ENCODE measurements around the gene MRPL52.
A peak's percentile ranks its signal among the peaks of the same experiment; 100 is the strongest.
"Not testable (repeated sequence)": the region's sequence is repeated elsewhere in the genome, so short reads cannot be mapped to it uniquely, and the experiment has no call there.

The MRPL52 gene

DNA sequence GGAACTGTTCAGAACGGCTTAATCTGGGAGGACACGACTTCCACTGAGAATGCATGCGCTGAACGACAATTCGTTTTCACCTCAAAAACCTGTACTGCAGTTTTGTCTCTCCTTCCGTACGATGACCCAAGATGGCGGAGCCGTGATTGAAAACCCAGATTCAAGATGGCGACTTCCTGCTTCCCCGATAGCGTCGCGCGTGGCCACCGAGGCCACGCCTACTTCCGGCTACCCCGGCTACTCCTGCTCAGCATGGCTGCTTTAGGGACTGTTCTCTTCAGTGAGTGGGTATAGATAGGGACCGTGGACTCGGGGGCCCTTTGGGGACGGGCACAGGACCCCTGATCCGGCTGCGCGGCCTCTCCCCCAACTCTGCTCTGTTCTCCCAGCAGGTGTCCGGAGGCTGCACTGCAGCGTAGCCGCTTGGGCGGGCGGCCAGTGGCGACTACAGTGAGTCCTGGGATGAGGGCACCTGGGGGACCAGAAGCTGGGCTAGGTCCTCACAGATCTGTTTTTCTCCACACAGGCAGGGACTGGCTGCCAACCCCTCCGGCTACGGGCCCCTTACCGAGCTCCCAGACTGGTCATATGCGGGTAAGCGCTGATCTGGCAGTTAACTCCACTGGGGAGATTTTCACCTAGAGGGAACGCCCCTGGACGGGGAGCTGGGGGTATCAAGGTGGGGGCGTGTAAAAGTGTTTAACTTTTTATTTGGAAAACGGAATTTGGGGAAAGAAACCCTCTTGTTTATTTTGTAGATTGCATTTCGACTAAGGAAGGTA lies at the start of gene MRPL52:
Gene MRPL52 (plus strand): TSS at position 227 of the 782 bp plus-strand sequence. CDS start 26 bp downstream, at position 253.
- peak; percentile 86 to 89 for DNase-seq

DNA sequence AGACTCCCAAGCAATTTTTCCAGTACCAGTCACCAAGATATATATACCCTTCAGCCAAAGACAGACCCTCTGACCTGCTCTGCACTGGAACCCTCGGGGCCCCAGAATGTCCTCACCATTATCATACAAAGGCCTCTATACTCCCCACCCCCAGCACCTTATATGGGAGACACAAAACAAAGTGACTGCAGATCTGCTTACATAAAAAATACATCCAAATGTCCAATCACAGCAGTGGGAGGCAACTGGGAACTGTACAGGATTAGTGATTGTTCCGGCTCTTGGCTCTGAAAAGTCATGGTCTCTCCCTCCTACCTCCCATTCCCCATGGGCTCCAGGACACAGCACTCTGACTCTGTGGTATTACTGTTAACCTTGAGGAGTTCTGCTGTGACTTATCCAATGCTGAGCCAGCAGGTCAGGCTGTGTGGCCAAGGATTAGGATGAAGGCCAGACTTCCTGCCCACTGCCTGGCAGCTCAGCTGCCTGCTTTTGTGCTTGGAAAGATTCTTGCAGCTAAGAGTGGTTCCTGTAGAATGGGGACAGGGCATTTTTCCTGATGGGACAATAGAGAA lies 49.5 kb upstream of the MRPL52 start:
- no peak for DNase-seq

DNA sequence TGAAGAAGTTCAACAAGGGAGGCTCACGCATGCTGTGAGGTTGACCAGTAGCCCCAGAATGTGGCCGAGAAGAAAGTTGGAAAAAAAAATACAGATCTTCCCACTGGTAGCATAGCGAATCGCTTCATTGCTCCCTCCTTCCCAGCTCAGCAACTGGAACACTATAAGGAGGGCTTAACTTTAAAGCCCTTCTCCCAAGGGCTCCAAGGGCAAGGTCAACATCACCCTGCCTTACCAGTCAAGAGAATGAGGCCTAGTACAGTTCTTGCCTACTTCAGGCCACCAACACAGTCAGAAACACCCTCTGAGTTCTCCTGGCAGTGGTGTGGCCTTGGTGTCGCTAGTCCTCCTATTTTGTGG lies 48.8 kb upstream of the MRPL52 start:
- DNase-seq = no peak

DNA sequence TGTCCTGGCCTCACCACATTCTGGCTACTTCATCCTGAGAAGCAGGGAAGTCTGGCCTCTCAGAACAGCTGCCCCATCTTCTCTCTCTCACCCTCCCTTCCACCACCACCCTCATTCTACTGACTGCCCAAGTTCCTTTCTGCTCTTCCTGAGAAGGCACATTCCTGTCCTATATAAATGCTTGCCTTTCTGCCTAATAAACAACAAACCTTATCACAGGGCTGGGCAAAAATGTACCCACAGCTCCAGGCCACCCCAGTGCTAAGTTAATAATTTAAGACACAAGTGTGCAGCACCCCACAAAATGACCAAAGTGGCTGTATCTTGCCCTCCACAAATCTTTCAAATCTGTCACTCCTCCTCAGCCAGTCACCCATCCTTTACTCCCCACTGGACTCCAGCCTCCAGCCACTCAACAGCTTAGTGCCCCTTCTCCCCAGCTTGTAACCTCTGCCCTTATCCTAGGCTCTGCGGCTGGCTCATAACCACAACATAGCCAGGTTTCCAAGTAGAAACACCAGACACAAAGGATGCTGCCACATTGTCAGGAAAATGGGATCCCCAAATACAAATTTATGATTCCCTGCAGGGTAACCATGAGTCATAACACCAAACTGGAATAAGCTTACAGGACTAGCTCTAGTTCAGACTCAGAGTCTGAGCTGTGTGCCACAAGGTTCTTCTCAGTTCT lies 48.2 kb upstream of the MRPL52 start:
- DNase-seq = no peak

GRCh38 chr14:22786685-22787084 lies 43.0 kb upstream of the MRPL52 start:
- DNase-seq = no peak

DNA sequence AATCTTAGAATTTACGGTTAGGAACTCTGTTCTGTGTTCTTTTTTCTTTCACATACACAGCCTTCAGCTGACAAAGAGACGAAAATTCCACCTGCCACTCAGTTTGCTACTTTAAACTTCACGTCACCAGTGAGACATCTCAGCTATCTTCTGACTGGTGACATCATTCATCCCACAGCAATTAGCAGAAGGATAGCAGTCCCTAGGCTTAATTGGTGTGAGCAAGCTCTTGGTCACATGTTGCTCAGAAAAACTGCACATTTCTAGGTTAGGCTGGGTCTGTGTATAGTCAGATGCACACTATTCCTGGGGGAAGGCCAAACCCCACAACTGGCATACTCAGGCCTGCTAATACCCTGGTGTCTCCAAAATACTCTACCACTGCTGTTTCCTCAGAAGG lies 38.4 kb upstream of the MRPL52 start:
- DNase-seq = no peak

DNA sequence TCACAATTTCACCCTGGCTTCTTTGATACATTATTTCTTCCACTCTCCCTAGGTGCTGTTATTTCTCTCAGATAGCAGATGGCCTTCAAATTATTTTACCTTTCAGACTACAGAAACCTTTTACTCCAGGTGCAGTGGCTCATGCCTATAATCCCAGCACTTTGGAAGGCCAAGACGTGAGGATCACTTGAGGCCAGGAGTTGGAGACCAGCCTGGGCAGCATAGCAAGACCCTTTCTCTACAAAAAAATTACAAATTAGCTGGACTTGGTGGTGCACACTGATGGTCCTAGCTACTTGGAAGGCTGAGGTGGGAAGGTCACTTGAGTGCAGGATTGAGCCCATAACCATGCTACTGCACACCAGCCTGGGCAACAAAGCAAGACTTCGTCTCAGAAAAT lies 37.5 kb upstream of the MRPL52 start:
- no peak for DNase-seq

- DNase-seq = not testable (repeated sequence)
Observed at GRCh38 chr14:22793550-22793949, 36.1 kb upstream of the MRPL52 start.

GRCh38 chr14:22793976-22794375 lies 35.7 kb upstream of the MRPL52 start:
- DNase-seq = no peak

- no peak for DNase-seq
Observed at GRCh38 chr14:22794551-22794951, 35.1 kb upstream of the MRPL52 start.

DNA sequence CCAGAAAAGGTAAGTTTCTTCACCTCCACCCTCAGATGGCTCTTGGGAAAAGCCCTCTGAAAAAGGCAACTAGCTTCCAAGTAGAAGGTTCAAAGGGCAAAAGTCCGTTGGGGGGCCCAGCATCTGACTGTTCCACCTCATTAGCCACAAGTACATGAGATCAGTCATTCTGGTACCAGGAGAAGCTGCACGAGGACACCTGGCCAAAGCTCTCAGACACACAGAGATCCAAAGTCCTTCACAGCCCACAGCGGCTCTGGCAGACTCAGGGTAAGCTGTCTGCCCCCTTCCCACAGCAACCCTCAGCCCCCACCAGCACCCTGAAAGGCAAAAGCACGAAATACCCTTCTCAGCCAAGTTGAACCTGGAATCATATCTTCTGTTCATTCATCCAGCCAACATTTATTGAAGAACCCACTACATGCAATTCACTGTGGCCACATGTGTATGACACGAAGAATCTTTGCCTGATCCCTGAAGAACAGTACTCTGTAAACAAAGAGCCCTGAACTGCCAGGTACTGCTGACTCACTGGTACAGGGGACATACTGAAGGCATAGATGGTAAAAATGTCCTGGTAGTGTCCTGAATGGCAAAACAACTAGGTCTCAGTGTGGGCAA lies 33.5 kb upstream of the MRPL52 start:
- no peak for DNase-seq

GRCh38 chr14:22797017-22797917 lies 32.4 kb upstream of the MRPL52 start:
- DNase-seq = no peak

DNA sequence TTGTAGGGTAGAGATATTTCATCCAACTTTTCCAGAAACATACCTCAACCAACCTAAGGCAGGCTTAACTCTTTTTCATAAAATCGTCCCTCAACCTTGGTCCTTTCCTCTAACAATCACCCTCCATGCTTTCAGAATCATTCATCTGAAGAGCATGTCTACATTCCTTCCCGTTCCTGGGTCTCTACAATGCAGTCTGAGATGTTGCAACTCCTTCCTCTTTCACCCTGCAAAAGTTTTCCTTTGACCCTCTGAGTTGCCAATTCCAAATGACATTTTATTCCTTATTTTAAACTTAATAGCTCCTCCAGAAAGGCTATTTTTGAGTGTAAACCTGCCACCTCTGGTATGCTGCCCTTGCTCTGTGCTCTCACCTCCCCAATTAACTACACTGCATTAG lies 31.2 kb upstream of the MRPL52 start:
- DNase-seq = peak; percentile 62 to 65

- no peak for DNase-seq
Observed at GRCh38 chr14:22800346-22800745, 29.3 kb upstream of the MRPL52 start.

- DNase-seq = no peak
Observed at GRCh38 chr14:22801716-22802115, 28.0 kb upstream of the MRPL52 start.

DNA sequence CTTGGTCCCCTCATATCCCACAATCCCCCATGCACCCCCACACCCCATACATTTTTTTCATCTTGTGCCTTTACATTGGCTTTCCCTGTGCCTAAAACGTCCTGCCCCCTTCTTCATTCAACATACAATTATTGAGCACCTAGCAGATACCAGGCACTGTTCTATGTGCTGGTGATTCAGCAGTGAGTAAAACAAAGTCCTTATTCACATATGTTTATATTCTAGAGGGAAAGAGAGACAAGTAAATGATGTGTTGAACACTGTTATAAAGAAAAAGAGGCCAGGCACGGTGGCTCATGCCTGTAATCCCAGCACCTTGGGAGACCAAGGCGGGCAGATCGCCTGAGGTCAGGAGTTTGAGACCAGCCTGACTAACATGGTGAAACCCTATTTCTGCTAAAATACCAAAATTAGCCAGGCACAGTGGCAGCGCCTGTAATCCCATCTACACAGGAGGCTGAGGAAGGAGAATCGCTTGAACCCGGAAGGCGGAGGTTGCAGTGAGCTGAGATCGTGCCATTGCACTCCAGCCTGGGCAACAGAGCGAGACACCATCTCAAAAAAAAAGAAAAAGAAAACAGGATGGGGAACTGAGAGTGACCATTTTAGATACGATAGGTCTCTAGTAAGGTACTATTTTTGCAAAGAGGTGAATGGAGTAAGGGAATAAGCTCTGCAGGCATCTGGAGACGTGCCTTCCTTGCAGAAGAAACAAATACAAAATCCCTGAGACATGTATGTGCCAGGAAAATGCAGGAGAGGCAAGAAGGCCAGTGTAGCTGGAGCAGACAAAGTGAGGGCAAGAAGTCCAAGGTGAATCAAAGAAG lies 26.6 kb upstream of the MRPL52 start:
- no peak for DNase-seq

DNA sequence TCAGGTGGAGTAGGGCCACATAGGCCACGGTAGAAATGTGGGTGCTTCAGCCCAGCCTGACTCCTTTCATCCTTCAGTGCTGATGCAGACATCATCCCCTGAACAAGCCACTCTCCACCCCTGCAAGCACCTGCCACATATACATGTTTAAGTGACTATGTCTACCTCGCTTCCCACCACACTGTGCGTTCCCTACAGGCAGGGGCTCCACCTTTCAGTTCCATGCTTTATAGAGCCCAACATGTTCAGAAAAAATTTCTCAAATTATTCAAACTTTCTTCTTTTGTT lies 26.1 kb upstream of the MRPL52 start:
- DNase-seq = no peak

- DNase-seq = not testable (repeated sequence)
Observed at GRCh38 chr14:22805235-22805634, 24.5 kb upstream of the MRPL52 start.

- no peak for DNase-seq
Observed at GRCh38 chr14:22807432-22808087, 22.1 kb upstream of the MRPL52 start.

DNA sequence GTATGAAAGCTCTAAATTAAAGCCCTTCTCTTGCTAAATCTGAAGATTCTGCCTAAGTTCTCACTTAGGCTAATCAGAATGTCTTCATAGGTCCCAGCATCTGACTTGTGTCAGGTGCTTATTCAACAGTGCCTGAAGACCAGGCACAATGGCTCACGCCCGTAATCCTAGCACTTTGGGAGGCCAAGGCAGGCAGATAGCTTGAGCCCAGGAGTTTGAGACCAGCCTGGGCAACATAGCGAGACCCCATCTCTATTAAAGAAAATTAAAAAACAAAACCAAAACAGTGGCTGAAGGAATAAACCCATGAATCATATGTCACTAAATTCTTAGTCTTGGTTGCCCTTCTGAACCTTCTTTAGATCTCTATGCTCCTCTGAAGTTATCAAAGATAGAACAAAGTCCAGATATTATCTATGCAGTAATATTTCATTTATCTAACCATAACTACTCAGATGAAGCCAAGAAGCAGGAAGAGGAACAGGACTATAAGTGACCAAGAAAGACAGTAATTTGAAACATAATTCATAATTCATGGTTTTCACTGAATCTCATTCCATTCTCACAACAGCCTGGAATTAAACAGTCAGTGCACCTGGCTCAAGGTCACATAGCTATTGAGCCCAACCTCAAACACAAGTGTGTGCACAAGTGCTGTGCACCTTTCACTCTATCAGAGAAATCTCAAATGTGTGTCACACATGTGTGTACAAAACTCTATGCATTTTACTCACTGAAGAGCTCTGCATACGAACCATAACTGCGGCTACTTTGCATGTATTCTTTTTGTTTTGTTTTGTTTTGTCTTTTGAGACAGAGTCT lies 21.1 kb upstream of the MRPL52 start:
- no peak for DNase-seq

Measured in AML-193 (cell line).